GM12878 (cell line): ENCODE measurements around the gene VTI1A. TPM values are rescaled to one million over a fixed set of nuclear protein-coding genes. Genes with fewer than 3 reads are reported as not detected.

Experiments
- ATAC-seq: fragments of 200-7000 bp; cut with Tn5 transposase; 3 replicates; pipeline ENCODE4 v1.9.1; 2020; ENCODE audit warnings: mild to moderate bottlenecking, moderate library complexity
- BruUV-seq: library from RNA; stranded (reverse); fragments of 400-500 nt; replicated peaks from 2 replicates; lab custom pipeline; 2021; lab: Mats Ljungman, UMichigan
- CTCF ChIA-PET: fragments of 300-600 bp; sonication (Branson Sonifier 250); formaldehyde crosslinking; extraction: SDS; loops from one replicate; lab custom pipeline; 2021; ENCODE audit warnings: inconsistent platforms; lab: Yijun Ruan, JAX
- POLR2A ChIA-PET: fragments of 350-600 bp; formaldehyde crosslinking; extraction: SDS; loops from one replicate; lab custom pipeline; 2021; ENCODE audit warnings: inconsistent platforms; lab: Charles Lee
- RAD21 ChIA-PET: fragments of 300-600 bp; sonication (Branson Sonifier 250); formaldehyde crosslinking; loops from one replicate; lab custom pipeline; 2023; ENCODE audit warnings: antibody characterized with exemption; ENCODE audit not compliant: unreplicated experiment; lab: Charles Lee
- SMC1A ChIA-PET: fragments of 300-600 bp; sonication (Branson Sonifier 250); formaldehyde crosslinking; loops from one replicate; lab custom pipeline; 2023; ENCODE audit not compliant: unreplicated experiment, uncharacterized antibody; lab: Charles Lee
- DNase-seq: peaks from one replicate; pipeline ENCODE4 v3.0.0-alpha.2; 2011; ENCODE audit warnings: low read depth, low spot score
- FAIRE-seq: peaks from 3 replicates; lab custom pipeline; 2011; peaks lifted over from hg19 to GRCh38; lab: Jason Lieb, UNC
- H2AFZ ChIP-seq: 2 replicates; pipeline ENCODE4 v1.6.0; 2011; ENCODE audit warnings: low read depth, low read length, control low read depth; ENCODE audit not compliant: control insufficient read depth
- H3K27ac ChIP-seq: 2 replicates; pipeline ENCODE4 v1.5.1; 2011; ENCODE audit warnings: control low read depth; ENCODE audit not compliant: control insufficient read depth, insufficient read depth
- H3K27me3 ChIP-seq, 2 experiments: replicated peaks in 1 of 2; 2 replicates each; pipeline versions ENCODE4 v1.6.0 to v1.6.1; 2011; ENCODE audit warnings: low read length in 1 of 2; ENCODE audit not compliant: control insufficient read depth in 2 of 2, insufficient read depth in 2 of 2
- H3K36me3 ChIP-seq, 2 experiments: 2 replicates each; pipeline ENCODE4 v1.5.1; 2011; ENCODE audit warnings: low read length in 1 of 2; ENCODE audit not compliant: control insufficient read depth in 2 of 2, insufficient read depth in 2 of 2
- H3K4me1 ChIP-seq: 2 replicates; pipeline ENCODE4 v1.6.1; 2011; ENCODE audit warnings: mild to moderate bottlenecking, low read length, moderate library complexity, mixed read lengths; ENCODE audit not compliant: control insufficient read depth, insufficient read depth
- H3K4me2 ChIP-seq: 2 replicates; pipeline ENCODE4 v1.6.0; 2011; ENCODE audit warnings: control low read depth; ENCODE audit not compliant: control insufficient read depth, insufficient read depth
- H3K4me3 ChIP-seq: fragments of 200-600 bp; sonication (generic); 2 replicates; pipeline ENCODE4 v1.5.1; 2016
- H3K79me2 ChIP-seq: 2 replicates; pipeline ENCODE4 v1.6.0; 2011; ENCODE audit warnings: low read length; ENCODE audit not compliant: control insufficient read depth, insufficient read depth
- H3K9ac ChIP-seq: 2 replicates; pipeline ENCODE4 v1.8.0; 2011; ENCODE audit warnings: low read length, control low read depth, mixed read lengths; ENCODE audit not compliant: control insufficient read depth, insufficient read depth
- H3K9me3 ChIP-seq: replicated peaks from 3 replicates; pipeline ENCODE4 v1.5.1; 2011; ENCODE audit warnings: mild to moderate bottlenecking, low read length; ENCODE audit not compliant: control insufficient read depth, insufficient read depth
- H4K20me1 ChIP-seq: 2 replicates; pipeline ENCODE4 v1.6.0; 2011; ENCODE audit not compliant: control insufficient read depth, insufficient read depth
- ASH2L ChIP-seq: fragments of 300-600, 200-600 bp; sonication (generic); IDR thresholded peaks from 2 replicates; pipeline ENCODE4 v1.6.1; 2017; ENCODE audit warnings: low read depth, mild to moderate bottlenecking, borderline replicate concordance
- CEBPB ChIP-seq, 2 experiments: fragments of 150-350 bp in 1 of 2; IDR thresholded peaks; 2 replicates each; pipeline ENCODE4 v1.6.1; 2012 to 2014; ENCODE audit warnings: low read depth in 2 of 2, low read length in 2 of 2, borderline replicate concordance in 1 of 2, inconsistent platforms in 1 of 2
- CHD1 ChIP-seq: IDR thresholded peaks from 2 replicates; pipeline ENCODE4 v1.6.1; 2012; ENCODE audit warnings: low read depth, low read length, improper control_type of control experiment
- CHD2 ChIP-seq: IDR thresholded peaks from 2 replicates; pipeline ENCODE4 v1.6.1; 2011; ENCODE audit warnings: low read depth, low read length, improper control_type of control experiment, borderline replicate concordance
- E2F8 ChIP-seq: fragments of 450-650 bp; IDR thresholded peaks from 2 replicates; pipeline ENCODE4 v1.6.1; 2018; ENCODE audit warnings: mild to moderate bottlenecking, low read depth, moderate library complexity; ENCODE audit not compliant: partially characterized antibody
- ETV6 ChIP-seq, 2 experiments: fragments of 450-650 bp in 1 of 2; IDR thresholded peaks in 1 of 2; conservative IDR thresholded peaks in 1 of 2; 2 replicates each; pipeline ENCODE4 v1.6.1; 2014; ENCODE audit warnings: antibody characterized with exemption in 1 of 2, borderline replicate concordance in 1 of 2, low read depth in 1 of 2, mild to moderate bottlenecking in 1 of 2, moderate library complexity in 1 of 2
- HDAC2 ChIP-seq: fragments of 200-600 bp; sonication (generic); IDR thresholded peaks from 2 replicates; pipeline ENCODE4 v1.6.1; 2017
- JUNB ChIP-seq: IDR thresholded peaks from 2 replicates; pipeline ENCODE4 v1.6.1; 2016; ENCODE audit warnings: antibody characterized with exemption, mild to moderate bottlenecking
- NBN ChIP-seq: fragments of 450-650 bp; IDR thresholded peaks from 2 replicates; pipeline ENCODE4 v1.6.1; 2016
- NR2F1 ChIP-seq: fragments of 450-650 bp; conservative IDR thresholded peaks from 2 replicates; pipeline ENCODE4 v1.6.1; 2017; ENCODE audit warnings: mild to moderate bottlenecking
- NRF1 ChIP-seq: conservative IDR thresholded peaks from 2 replicates; pipeline ENCODE4 v1.6.1; 2011; ENCODE audit warnings: mild to moderate bottlenecking, low read depth, low read length, improper control_type of control experiment
- PKNOX1 ChIP-seq: fragments of 450-650 bp; IDR thresholded peaks from 2 replicates; pipeline ENCODE4 v1.6.1; 2016; ENCODE audit warnings: mild to moderate bottlenecking
- PML ChIP-seq: IDR thresholded peaks from 2 replicates; pipeline ENCODE4 v1.6.1; 2012; ENCODE audit warnings: low read length, inconsistent platforms
- USF2 ChIP-seq: IDR thresholded peaks from 2 replicates; pipeline ENCODE4 v1.6.1; 2011; ENCODE audit warnings: low read depth, low read length, improper control_type of control experiment, borderline replicate concordance
- ZNF687 ChIP-seq: fragments of 450-650 bp; IDR thresholded peaks from 2 replicates; pipeline ENCODE4 v1.6.1; 2017; ENCODE audit warnings: mild to moderate bottlenecking, moderate library complexity
- WGBS: methylation state at CpG from one replicate; pipeline ENCODE4 v1.1.6; 2016; ENCODE audit warnings: low lambda C conversion rate; ENCODE audit not compliant: insufficient replicate concordance, insufficient coverage; ENCODE audit errors: missing lambda C conversion rate; 5-methylcytosine and 5-hydroxymethylcytosine counted together
- in situ Hi-C: fragments of 300-500 bp; cut with MboI; formaldehyde crosslinking; loops from 9 replicates; pipeline ENCODE4 v1.14.3; 2018; ENCODE audit warnings: mixed read lengths
- intact Hi-C: fragments of 100-400 bp; cut with micrococcal nuclease; formaldehyde crosslinking; loops from one replicate; pipeline ENCODE4 v1.14.2; 2022; ENCODE audit not compliant: unreplicated experiment
- polyA plus RNA-seq, 11 experiments: library from polyadenylated mRNA; depleted of rRNA in 4 of 11; unstranded in 6 of 11; stranded (reverse) in 5 of 11; fragments of >200 nt; fragmentation: Nextera tagmentation in 4 of 11; fragmentation: Illumina TruSeq in 1 of 11; extraction: Ambion mirVana in 4 of 11; extraction: Trizol in 1 of 11; gene quantifications; 1 replicate in 1 of 11; 2 replicates in 10 of 11; pipeline versions ENCODE4 v1.2.1 to v1.2.3, GENCODE V29; 2011 to 2016; ENCODE audit warnings: inconsistent platforms in 2 of 11, missing spikeins in 2 of 11, low read depth in 1 of 11
- total RNA-seq, 4 experiments: library from RNA; depleted of rRNA in 3 of 4; stranded (reverse); fragments of >200 nt in 3 of 4; fragmentation: Illumina TruSeq in 1 of 4; extraction: Trizol in 1 of 4; gene quantifications; 2 replicates each; pipeline versions ENCODE4 v1.2.1 to v1.2.3, GENCODE V29; 2013 to 2021

Gene VTI1A
- total and polyA plus RNA-seq, 10 of the 15 experiments (the other 5 are each of a cell fraction or from before 2014, with no cell fraction given) = 12.4 to 43.2 (median 27.5) TPM

- DNase-seq = no peak
- H3K9me3 ChIP-seq = no peaks in the 10 kb centered on the region
- H3K36me3 ChIP-seq = no peaks in the 10 kb centered on the region
- in situ Hi-C loops (no loop called here), intact Hi-C loops (no loop called here)
- no peak overlapping the region for H3K9ac ChIP-seq
- SMC1A ChIA-PET = no interaction called here
- POLR2A ChIA-PET = no interaction called here
- FAIRE-seq = no peak
- H3K4me1 ChIP-seq = no peaks in the 10 kb centered on the region
- no peak overlapping the region for H3K4me2 ChIP-seq
- BruUV-seq = no TSS peak
- RAD21 ChIA-PET = no interaction called here
- H3K27ac ChIP-seq = no peak overlapping the region
- no peaks in the 10 kb centered on the region for H4K20me1 ChIP-seq
- no peaks in the 10 kb centered on the region for H3K79me2 ChIP-seq
- ATAC-seq = no peak
- 94% methylated on average over 3 of the region's 3 CpGs for WGBS
- H2AFZ ChIP-seq = no peak overlapping the region
- CTCF ChIA-PET = no interaction called here
- H3K4me3 ChIP-seq = no peak overlapping the region
- H3K27me3 ChIP-seq = no peaks in the 10 kb centered on the region
- TF ChIP-seq USF2 (no peak), PML (no peak), ZNF687 (no peak), CHD1 (no peak), NR2F1 (no peak), JUNB (no peak), ETV6 (conservative IDR thresholded peaks at IDR 0.05 in 1 of 2, IDR thresholded peaks at IDR 0.05 in 1 of 2; ENCODE audit: borderline replicate concordance in 1 of 2, low read depth in 1 of 2) (no peak), ASH2L (no peak), PKNOX1 (no peak), E2F8 (no peak), HDAC2 (no peak), NRF1 (no peak), CEBPB (IDR thresholded peaks at IDR 0.05; ENCODE audit: borderline replicate concordance in 1 of 2, low read depth in 2 of 2, low read length in 2 of 2) (no peak), CHD2 (no peak), NBN (no peak)
Observed at GRCh38 chr10:112637901-112638300, 190.9 kb downstream of the VTI1A start.
